Left ventricle myocardium inferior (tissue), 1 donor: ENCODE results near the gene LASP1NB.

Experiments used
- DNase-seq: peaks from one replicate; pipeline ENCODE4 v3.0.0-alpha.2; 2020
- H3K27ac ChIP-seq: fragments of 200-600 bp; replicated peaks from 2 replicates; pipeline ENCODE4 v1.8.0; 2021
- H3K27me3 ChIP-seq: fragments of 200-600 bp; 2 replicates; pipeline ENCODE4 v1.8.0; 2021; ENCODE audit warnings: low read depth
- H3K36me3 ChIP-seq: fragments of 200-600 bp; 2 replicates; pipeline ENCODE4 v1.8.0; 2021
- H3K4me1 ChIP-seq: fragments of 200-600 bp; 2 replicates; pipeline ENCODE4 v1.8.0; 2021
- H3K4me3 ChIP-seq: fragments of 200-600 bp; 2 replicates; pipeline ENCODE4 v1.8.0; 2021; ENCODE audit warnings: mild to moderate bottlenecking, moderate library complexity
- H3K9me3 ChIP-seq: fragments of 200-600 bp; replicated peaks from 2 replicates; pipeline ENCODE4 v1.8.0; 2021
- intact Hi-C: fragments of 100-400 bp; cut with micrococcal nuclease; formaldehyde crosslinking; loops from one replicate; pipeline ENCODE4 v1.11.0; 2022
- TF ChIP-seq, protein P1 (sequence below): fragments of 200-600 bp; IDR thresholded peaks from 2 replicates; pipeline ENCODE4 v1.8.0; 2021; ENCODE audit warnings: antibody characterized with exemption, mild to moderate bottlenecking, borderline replicate concordance
- donor health status: DM: no; HTN: yes; CAD: no; lungs with severe emphysema.

LASP1NB gene

DNA sequence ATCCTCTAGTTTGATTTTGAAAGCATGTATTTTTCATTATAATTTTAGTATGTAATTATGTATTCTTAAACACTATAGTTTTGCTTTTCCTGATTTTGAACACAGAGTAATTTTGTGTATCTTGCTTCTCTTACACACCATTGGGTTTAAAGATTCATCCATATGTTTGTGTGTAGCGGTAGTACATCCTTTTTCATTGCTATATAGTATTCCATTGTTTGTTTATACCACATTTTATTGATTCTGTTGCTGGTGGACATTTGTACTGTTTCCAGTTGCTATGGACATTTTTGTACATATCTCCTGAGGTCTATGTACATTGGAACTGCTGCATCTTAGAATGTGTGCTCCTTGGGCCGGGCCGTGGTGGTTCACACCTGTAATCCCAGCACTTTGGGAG lies 20.5 kb upstream of the LASP1NB start:
- no peaks in the 10 kb centered on the region for H3K27me3 ChIP-seq
- H3K4me1 ChIP-seq = peaks cover 83% of the 10 kb centered on the region
- peaks cover 12% of the 10 kb centered on the region for H3K36me3 ChIP-seq
- H3K9me3 ChIP-seq = no peaks in the 10 kb centered on the region
- DNase-seq = no peak
- intact Hi-C loops = no loop called here
- no peak overlapping the region for H3K4me3 ChIP-seq
- H3K27ac ChIP-seq = no peak overlapping the region
- TF ChIP-seq, protein P1, sequence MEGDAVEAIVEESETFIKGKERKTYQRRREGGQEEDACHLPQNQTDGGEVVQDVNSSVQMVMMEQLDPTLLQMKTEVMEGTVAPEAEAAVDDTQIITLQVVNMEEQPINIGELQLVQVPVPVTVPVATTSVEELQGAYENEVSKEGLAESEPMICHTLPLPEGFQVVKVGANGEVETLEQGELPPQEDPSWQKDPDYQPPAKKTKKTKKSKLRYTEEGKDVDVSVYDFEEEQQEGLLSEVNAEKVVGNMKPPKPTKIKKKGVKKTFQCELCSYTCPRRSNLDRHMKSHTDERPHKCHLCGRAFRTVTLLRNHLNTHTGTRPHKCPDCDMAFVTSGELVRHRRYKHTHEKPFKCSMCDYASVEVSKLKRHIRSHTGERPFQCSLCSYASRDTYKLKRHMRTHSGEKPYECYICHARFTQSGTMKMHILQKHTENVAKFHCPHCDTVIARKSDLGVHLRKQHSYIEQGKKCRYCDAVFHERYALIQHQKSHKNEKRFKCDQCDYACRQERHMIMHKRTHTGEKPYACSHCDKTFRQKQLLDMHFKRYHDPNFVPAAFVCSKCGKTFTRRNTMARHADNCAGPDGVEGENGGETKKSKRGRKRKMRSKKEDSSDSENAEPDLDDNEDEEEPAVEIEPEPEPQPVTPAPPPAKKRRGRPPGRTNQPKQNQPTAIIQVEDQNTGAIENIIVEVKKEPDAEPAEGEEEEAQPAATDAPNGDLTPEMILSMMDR = no peak

- intact Hi-C loops = no loop called here
- TF ChIP-seq, protein P1 = no peak
- Histone ChIP-seq H3K27me3 (no peaks in the 10 kb centered on the region), H3K36me3 (peaks cover 16% of the 10 kb centered on the region), H3K27ac (peak overlapping the region; percentile 78), H3K4me3 (no peak overlapping the region), H3K4me1 (peaks cover 83% of the 10 kb centered on the region), H3K9me3 (no peaks in the 10 kb centered on the region)
- no peak for DNase-seq
Measured at GRCh38 chr17:38905375-38905774, 20.0 kb upstream of the LASP1NB start.

DNA sequence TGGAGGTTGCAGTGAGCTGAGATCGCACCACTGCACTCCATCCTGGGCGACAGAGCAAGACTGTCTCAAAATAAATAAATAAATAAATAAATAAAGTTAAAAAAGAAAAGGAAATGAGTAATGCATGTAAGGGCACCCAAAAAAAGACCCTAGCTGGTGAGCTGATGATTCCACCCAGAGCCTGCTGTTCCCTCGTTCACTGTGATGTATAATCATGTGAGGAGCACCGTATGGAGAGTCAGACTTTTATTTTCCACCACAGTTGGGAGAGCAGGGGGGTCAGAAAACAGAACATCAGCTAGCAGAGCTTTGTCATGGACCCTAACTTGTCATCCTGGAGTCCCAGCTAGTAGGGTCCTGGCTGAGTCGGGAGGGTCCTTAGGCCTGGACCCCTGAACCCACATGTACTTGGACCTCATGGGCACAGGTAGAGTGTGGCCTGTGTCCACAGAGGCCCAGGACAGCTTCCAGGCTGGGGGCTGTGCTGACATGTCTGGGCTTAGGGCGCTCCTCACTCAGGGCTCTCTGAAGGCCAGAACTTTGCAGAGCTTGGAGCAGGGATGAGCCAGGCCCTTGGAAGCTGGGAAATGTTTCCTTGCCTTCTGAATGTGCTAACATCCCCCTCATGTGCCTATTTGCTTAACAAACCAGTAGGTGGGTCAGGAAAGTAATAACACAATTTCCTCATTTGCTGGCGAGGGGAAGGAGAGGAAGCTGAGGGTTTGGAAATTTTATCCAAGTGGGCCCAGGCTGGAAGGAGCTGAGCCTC lies 18.8 kb upstream of the LASP1NB start:
- H3K4me3 ChIP-seq = no peak overlapping the region
- peak overlapping the region; percentile 78 for H3K27ac ChIP-seq
- no peaks in the 10 kb centered on the region for H3K27me3 ChIP-seq
- peaks cover 20% of the 10 kb centered on the region for H3K36me3 ChIP-seq
- peak; percentile 10 for DNase-seq
- H3K4me1 ChIP-seq = peaks cover 81% of the 10 kb centered on the region
- TF ChIP-seq, protein P1 = no peak
- intact Hi-C loops = no loop called here
- H3K9me3 ChIP-seq = no peaks in the 10 kb centered on the region

- DNase-seq = peak; percentile 2
- TF ChIP-seq, protein P1 = no peak
- Histone ChIP-seq H3K4me3 (no peak overlapping the region), H3K9me3 (no peaks in the 10 kb centered on the region), H3K27me3 (no peaks in the 10 kb centered on the region), H3K4me1 (peaks cover 81% of the 10 kb centered on the region), H3K27ac (peak overlapping the region; percentile 78), H3K36me3 (peaks cover 20% of the 10 kb centered on the region)
- intact Hi-C loops = no loop called here
Measured at GRCh38 chr17:38907930-38908675, 17.3 kb upstream of the LASP1NB start.

DNA sequence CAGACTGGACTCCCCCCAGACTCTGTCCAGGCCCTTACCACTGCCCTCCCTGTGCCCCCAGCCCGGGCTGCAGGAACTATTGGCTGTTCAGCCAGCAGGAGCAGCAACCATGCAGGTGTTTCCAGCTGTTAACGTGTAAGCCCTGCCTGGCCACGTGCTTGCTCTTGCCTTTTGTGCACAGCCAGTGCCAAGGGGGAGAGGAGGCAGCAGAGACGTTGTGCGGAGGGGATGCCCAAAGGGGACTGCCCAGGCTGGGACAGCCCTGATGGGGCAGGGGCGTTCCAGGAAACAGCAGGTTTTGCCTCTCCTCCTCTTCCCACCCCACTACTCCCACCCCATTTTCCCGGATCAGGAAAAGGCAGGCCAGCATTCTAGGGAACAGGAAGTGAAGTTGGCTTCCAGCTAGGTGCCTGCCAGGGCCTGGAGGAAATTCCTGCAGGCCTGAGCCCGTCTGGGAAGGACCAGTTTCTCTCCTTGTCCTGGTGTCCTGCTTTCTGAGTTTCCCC lies 16.7 kb upstream of the LASP1NB start:
- no peak overlapping the region for H3K4me3 ChIP-seq

More for the DNA sequence above, 16.7 kb upstream of the LASP1NB start:
- TF ChIP-seq, protein P1 = no peak
- Histone ChIP-seq H3K4me1 (peaks cover 81% of the 10 kb centered on the region), H3K9me3 (no peaks in the 10 kb centered on the region), H3K27ac (peak overlapping the region; percentile 78), H3K27me3 (no peaks in the 10 kb centered on the region), H3K36me3 (peaks cover 20% of the 10 kb centered on the region)
- no peak for DNase-seq
- intact Hi-C loops = no loop called here
